ENCODE results near the gene FIBP.
"Not testable (repeated sequence)": the region's sequence is repeated elsewhere in the genome, so short reads cannot be mapped to it uniquely, and the experiment has no call there.

GRCh38 chr11:65848693-65849092 is 39.6 kb downstream of the FIBP start:
- TF ChIP-seq SMC3 (IDR thresholded peaks at IDR 0.05; ENCODE audit: low read depth, low read length); CTCF (conservative IDR thresholded peaks at IDR 0.05; ENCODE audit: low read depth, low read length); FOS (IDR thresholded peaks at IDR 0.05; ENCODE audit: low read depth, low read length); MAFK (IDR thresholded peaks at IDR 0.05; ENCODE audit: low read depth, low read length); RAD21 (IDR thresholded peaks at IDR 0.05; ENCODE audit: low read length): not testable (repeated sequence)
